HepG2 (cell line): ENCODE data around the gene SLC15A2. TPM values are rescaled to one million over a fixed set of nuclear protein-coding genes. Genes with fewer than 3 reads are reported as not detected.

ENCODE experiments used
- ATAC-seq: fragments of 200-7000 bp; cut with Tn5 transposase; 3 replicates; pipeline ENCODE4 v1.9.1; 2020; ENCODE audit warnings: mild to moderate bottlenecking, moderate library complexity
- BruUV-seq: library from RNA; stranded (reverse); fragments of 400-500 nt; replicated peaks from 2 replicates; lab custom pipeline; 2021; lab: Mats Ljungman, UMichigan
- CTCF ChIA-PET: fragments of 300-600 bp; formaldehyde crosslinking; extraction: SDS; loops from one replicate; lab custom pipeline; 2021; ENCODE audit warnings: low total read pairs, inconsistent platforms, low intra/inter-chr PET ratio; lab: Yijun Ruan, JAX
- POLR2A ChIA-PET: fragments of 350-600 bp; sonication (Branson Sonifier 250); formaldehyde crosslinking; loops from one replicate; lab custom pipeline; 2020; ENCODE audit warnings: antibody characterized with exemption, inconsistent platforms; lab: Yijun Ruan, JAX
- DNase-seq: peaks from one replicate; pipeline ENCODE4 v3.0.0-alpha.2; 2015; ENCODE audit warnings: low spot score
- FAIRE-seq: peaks from 3 replicates; lab custom pipeline; 2011; peaks lifted over from hg19 to GRCh38; lab: Jason Lieb, UNC
- H2AFZ ChIP-seq: one replicate; pipeline ENCODE4 v1.6.1; 2011; ENCODE audit warnings: low read length, inconsistent platforms
- H3K27ac ChIP-seq: fragments of 300-600 bp; 3 replicates; pipeline ENCODE4 v1.8.0; 2011; ENCODE audit warnings: mixed run types, mild to moderate bottlenecking, mixed read lengths, low read length, inconsistent platforms; ENCODE audit not compliant: insufficient read depth; ENCODE audit errors: extremely low read length
- H3K27me3 ChIP-seq, 2 experiments: fragments of 200-600 bp in 1 of 2; 2 replicates in 1 of 2; 3 replicates in 1 of 2; pipeline versions ENCODE4 v1.6.0 to v1.8.0; 2011; ENCODE audit warnings: low read length in 2 of 2, mild to moderate bottlenecking in 2 of 2, moderate library complexity in 2 of 2, inconsistent platforms in 1 of 2; ENCODE audit not compliant: insufficient read depth in 2 of 2, control insufficient read depth in 1 of 2
- H3K36me3 ChIP-seq, 2 experiments: fragments of 200-600 bp in 1 of 2; replicated peaks in 1 of 2; 2 replicates in 1 of 2; 3 replicates in 1 of 2; pipeline versions ENCODE4 v1.5.1 to v1.8.0; 2011; ENCODE audit warnings: low read length in 2 of 2, inconsistent platforms in 1 of 2; ENCODE audit not compliant: insufficient read depth in 2 of 2, control insufficient read depth in 1 of 2
- H3K4me1 ChIP-seq: 2 replicates; pipeline ENCODE4 v1.5.1; 2012; ENCODE audit warnings: low read length, inconsistent platforms; ENCODE audit not compliant: insufficient read depth
- H3K4me2 ChIP-seq: 2 replicates; pipeline ENCODE4 v1.6.0; 2011; ENCODE audit warnings: low read depth, low read length, inconsistent platforms
- H3K4me3 ChIP-seq, 3 experiments: fragments of 200-600 bp in 1 of 3; sonication (generic), shearing (Covaris generic) in 1 of 3; replicated peaks in 1 of 3; 2 replicates each; pipeline ENCODE4 v1.5.1; 2011 to 2016; ENCODE audit warnings: low read length in 3 of 3, inconsistent platforms in 2 of 3, low read depth in 2 of 3, mild to moderate bottlenecking in 2 of 3, control low read depth in 1 of 3, mixed read lengths in 1 of 3; ENCODE audit not compliant: insufficient read depth in 1 of 3
- H3K79me2 ChIP-seq: one replicate; pipeline ENCODE4 v1.6.1; 2011; ENCODE audit warnings: low read length, inconsistent platforms; ENCODE audit not compliant: insufficient read depth
- H3K9ac ChIP-seq: 2 replicates; pipeline ENCODE4 v1.6.0; 2011; ENCODE audit warnings: mild to moderate bottlenecking, low read depth, low read length, inconsistent platforms; ENCODE audit not compliant: insufficient read depth
- H3K9me3 ChIP-seq: 2 replicates; pipeline ENCODE4 v1.5.1; 2012; ENCODE audit warnings: mild to moderate bottlenecking, low read length
- H4K20me1 ChIP-seq: 2 replicates; pipeline ENCODE4 v1.6.0; 2011; ENCODE audit warnings: inconsistent platforms, mild to moderate bottlenecking, low read length, moderate library complexity; ENCODE audit not compliant: insufficient read depth
- FOXK2 ChIP-seq: fragments of 450-650 bp; IDR thresholded peaks from 2 replicates; pipeline ENCODE4 v1.6.1; 2016
- GPN1 ChIP-seq: sonication (generic); formaldehyde crosslinking; IDR thresholded peaks from 2 replicates; pipeline ENCODE4 v1.5.1; 2020; ENCODE audit warnings: missing genetic modification reagents, borderline replicate concordance
- HNRNPH1 ChIP-seq: fragments of 200-400 bp; formaldehyde crosslinking; optimal IDR thresholded peaks from 2 replicates; pipeline ENCODE3; 2017; ENCODE audit warnings: mild to moderate bottlenecking, low read depth, low read length
- ISX ChIP-seq: sonication (generic); formaldehyde crosslinking; conservative IDR thresholded peaks from 2 replicates; pipeline ENCODE4 v1.5.0; 2020; ENCODE audit warnings: missing genetic modification reagents
- ZNF124 ChIP-seq: sonication (generic); formaldehyde crosslinking; IDR thresholded peaks from 2 replicates; pipeline ENCODE4 v1.4.0; 2020; ENCODE audit warnings: missing genetic modification reagents
- ZNF225 ChIP-seq: sonication (generic); formaldehyde crosslinking; IDR thresholded peaks from 2 replicates; pipeline ENCODE4 v1.4.0; 2020; ENCODE audit warnings: mild to moderate bottlenecking, missing genetic modification reagents
- ZSCAN29 ChIP-seq: sonication (generic); formaldehyde crosslinking; conservative IDR thresholded peaks from 2 replicates; pipeline ENCODE4 v1.4.0; 2020; ENCODE audit warnings: mild to moderate bottlenecking, missing genetic modification reagents
- WGBS: methylation state at CpG from one replicate; pipeline ENCODE4 v1.1.6; 2017; ENCODE audit warnings: low lambda C conversion rate; 5-methylcytosine and 5-hydroxymethylcytosine counted together
- in situ Hi-C: cut with HindIII; loops from 2 replicates; pipeline ENCODE4 v1.10.0; 2017; ENCODE audit warnings: low pct_unique_long_range_greater_than_20kb; ENCODE audit not compliant: extremely low pct_ligation_motif_present
- intact Hi-C: fragments of 100-400 bp; cut with micrococcal nuclease; formaldehyde crosslinking; loops from one replicate; pipeline ENCODE4 v1.10.0; 2022; ENCODE audit not compliant: unreplicated experiment
- polyA plus RNA-seq, 8 experiments: library from polyadenylated mRNA; depleted of rRNA in 3 of 8; stranded (reverse) in 7 of 8; unstranded in 1 of 8; fragments of >200 nt; fragmentation: Illumina TruSeq in 4 of 8; extraction: Trizol in 4 of 8; gene quantifications; 2 replicates each; pipeline versions ENCODE4 v1.2.1 to v1.2.3, GENCODE V29; 2011 to 2016; ENCODE audit warnings: low read depth in 4 of 8, missing spikeins in 1 of 8, mixed read lengths in 1 of 8; ENCODE audit not compliant: insufficient read depth in 1 of 8
- total RNA-seq, 5 experiments: library from RNA; depleted of rRNA; stranded (reverse); fragments of >200 nt; fragmentation: Illumina TruSeq; extraction: Trizol; gene quantifications; 2 replicates each; pipeline ENCODE4 v1.2.3, GENCODE V29; 2016; ENCODE audit warnings: low read depth in 1 of 5
- TF ChIP-seq, protein P1 (sequence below): IDR thresholded peaks from 2 replicates; pipeline ENCODE4 v1.6.1; 2016; ENCODE audit warnings: low read depth, control low read depth
- TF ChIP-seq, protein P2 (sequence below): sonication (generic); formaldehyde crosslinking; IDR thresholded peaks from 2 replicates; pipeline ENCODE4 v1.4.0; 2020; ENCODE audit warnings: mild to moderate bottlenecking, low read depth, missing genetic modification reagents
- TF ChIP-seq, protein P3 (sequence below): sonication (generic); formaldehyde crosslinking; IDR thresholded peaks from 2 replicates; pipeline ENCODE4 v1.4.0; 2020; ENCODE audit warnings: missing genetic modification reagents
- TF ChIP-seq, protein P4 (sequence below): sonication (generic); formaldehyde crosslinking; IDR thresholded peaks from 2 replicates; pipeline ENCODE4 v1.9.0; 2021; ENCODE audit warnings: missing genetic modification reagents, borderline replicate concordance

SLC15A2 gene
- total and polyA plus RNA-seq, 2 of the 13 experiments (the other 11 are each of a cell fraction or from before 2014, with no cell fraction given): 1.0 to 1.4 TPM

DNA sequence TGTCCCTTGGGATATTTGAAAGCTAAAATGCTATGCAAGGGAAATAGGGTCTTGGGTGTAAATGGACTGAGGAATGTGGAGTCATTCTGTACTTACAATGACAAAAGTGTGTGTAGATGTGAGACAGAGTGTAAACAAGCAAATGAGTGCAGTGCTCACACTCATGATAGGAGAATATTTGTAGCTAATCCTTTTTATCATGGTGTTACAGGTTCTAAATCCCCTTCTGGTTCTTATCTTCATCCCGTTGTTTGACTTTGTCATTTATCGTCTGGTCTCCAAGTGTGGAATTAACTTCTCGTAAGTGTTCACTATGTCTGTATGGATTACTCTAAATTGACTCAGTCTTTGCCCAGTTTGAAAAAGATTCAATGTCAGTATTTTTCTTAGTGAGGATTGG lies 30.5 kb downstream of the SLC15A2 start:
- ATAC-seq (no peak), DNase-seq (no peak), FAIRE-seq (no peak)
- H3K79me2 ChIP-seq: no peaks in the 10 kb centered on the region
- no peak overlapping the region for H3K4me3 ChIP-seq
- TF ChIP-seq GPN1 (CRISPR knock-in tag): no peak
- no peak for TF ChIP-seq FOXK2
- TF ChIP-seq, protein P1, sequence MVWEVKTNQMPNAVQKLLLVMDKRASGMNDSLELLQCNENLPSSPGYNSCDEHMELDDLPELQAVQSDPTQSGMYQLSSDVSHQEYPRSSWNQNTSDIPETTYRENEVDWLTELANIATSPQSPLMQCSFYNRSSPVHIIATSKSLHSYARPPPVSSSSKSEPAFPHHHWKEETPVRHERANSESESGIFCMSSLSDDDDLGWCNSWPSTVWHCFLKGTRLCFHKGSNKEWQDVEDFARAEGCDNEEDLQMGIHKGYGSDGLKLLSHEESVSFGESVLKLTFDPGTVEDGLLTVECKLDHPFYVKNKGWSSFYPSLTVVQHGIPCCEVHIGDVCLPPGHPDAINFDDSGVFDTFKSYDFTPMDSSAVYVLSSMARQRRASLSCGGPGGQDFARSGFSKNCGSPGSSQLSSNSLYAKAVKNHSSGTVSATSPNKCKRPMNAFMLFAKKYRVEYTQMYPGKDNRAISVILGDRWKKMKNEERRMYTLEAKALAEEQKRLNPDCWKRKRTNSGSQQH (CRISPR knock-in tag): no peak
- TF ChIP-seq ZNF225 (CRISPR knock-in tag): no peak
- TF ChIP-seq, protein P2, sequence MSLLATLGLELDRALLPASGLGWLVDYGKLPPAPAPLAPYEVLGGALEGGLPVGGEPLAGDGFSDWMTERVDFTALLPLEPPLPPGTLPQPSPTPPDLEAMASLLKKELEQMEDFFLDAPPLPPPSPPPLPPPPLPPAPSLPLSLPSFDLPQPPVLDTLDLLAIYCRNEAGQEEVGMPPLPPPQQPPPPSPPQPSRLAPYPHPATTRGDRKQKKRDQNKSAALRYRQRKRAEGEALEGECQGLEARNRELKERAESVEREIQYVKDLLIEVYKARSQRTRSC: no peak
- no TSS peak for BruUV-seq
- H2AFZ ChIP-seq: no peak overlapping the region
- H3K36me3 ChIP-seq: no peaks in the 10 kb centered on the region
- CTCF ChIA-PET: no interaction called here
- no peaks in the 10 kb centered on the region for H3K4me1 ChIP-seq
- H3K9me3 ChIP-seq: no peaks in the 10 kb centered on the region
- no peaks in the 10 kb centered on the region for H3K27me3 ChIP-seq
- H3K27ac ChIP-seq: no peak overlapping the region
- no peaks in the 10 kb centered on the region for H4K20me1 ChIP-seq
- in situ Hi-C loops: no loop called here
- H3K4me2 ChIP-seq: no peak overlapping the region
- H3K9ac ChIP-seq: no peak overlapping the region
- WGBS: 91% methylated on average over 3 of the region's 3 CpGs
- POLR2A ChIA-PET: no interaction called here
- intact Hi-C loops: no loop called here

DNA sequence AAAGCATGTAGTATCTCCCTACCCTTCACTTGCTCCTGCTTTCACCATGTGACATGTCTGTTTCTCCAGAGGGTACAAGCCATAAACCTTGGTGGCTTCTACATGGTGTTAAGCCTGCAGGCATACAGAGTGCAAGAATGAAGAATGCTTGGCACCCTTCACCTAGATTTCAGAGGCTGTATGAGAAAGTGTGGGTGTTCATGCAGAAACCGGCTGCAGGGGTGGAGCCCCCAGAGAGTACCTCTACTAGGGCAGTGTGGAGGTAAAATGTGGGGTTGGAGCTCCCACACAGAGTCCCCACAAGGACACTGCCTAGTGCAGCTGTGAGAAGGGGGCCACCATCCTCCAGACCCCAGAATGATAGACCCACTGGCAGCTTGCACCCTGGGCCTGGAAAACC lies 32.2 kb downstream of the SLC15A2 start:
- no peaks in the 10 kb centered on the region for H3K79me2 ChIP-seq
- TF ChIP-seq, protein P3, sequence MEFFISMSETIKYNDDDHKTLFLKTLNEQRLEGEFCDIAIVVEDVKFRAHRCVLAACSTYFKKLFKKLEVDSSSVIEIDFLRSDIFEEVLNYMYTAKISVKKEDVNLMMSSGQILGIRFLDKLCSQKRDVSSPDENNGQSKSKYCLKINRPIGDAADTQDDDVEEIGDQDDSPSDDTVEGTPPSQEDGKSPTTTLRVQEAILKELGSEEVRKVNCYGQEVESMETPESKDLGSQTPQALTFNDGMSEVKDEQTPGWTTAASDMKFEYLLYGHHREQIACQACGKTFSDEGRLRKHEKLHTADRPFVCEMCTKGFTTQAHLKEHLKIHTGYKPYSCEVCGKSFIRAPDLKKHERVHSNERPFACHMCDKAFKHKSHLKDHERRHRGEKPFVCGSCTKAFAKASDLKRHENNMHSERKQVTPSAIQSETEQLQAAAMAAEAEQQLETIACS (CRISPR knock-in tag): no peak
- TF ChIP-seq, protein P4, sequence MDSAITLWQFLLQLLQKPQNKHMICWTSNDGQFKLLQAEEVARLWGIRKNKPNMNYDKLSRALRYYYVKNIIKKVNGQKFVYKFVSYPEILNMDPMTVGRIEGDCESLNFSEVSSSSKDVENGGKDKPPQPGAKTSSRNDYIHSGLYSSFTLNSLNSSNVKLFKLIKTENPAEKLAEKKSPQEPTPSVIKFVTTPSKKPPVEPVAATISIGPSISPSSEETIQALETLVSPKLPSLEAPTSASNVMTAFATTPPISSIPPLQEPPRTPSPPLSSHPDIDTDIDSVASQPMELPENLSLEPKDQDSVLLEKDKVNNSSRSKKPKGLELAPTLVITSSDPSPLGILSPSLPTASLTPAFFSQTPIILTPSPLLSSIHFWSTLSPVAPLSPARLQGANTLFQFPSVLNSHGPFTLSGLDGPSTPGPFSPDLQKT (CRISPR knock-in tag): no peak
- TF ChIP-seq HNRNPH1 (no peak), ZNF225 (CRISPR knock-in tag) (no peak), ISX (CRISPR knock-in tag) (no peak), ZNF124 (CRISPR knock-in tag) (no peak), ZSCAN29 (CRISPR knock-in tag) (no peak)
- H3K4me2 ChIP-seq: no peak overlapping the region
- H3K36me3 ChIP-seq: no peaks in the 10 kb centered on the region
- intact Hi-C loops (no loop called here), in situ Hi-C loops (no loop called here)
- ATAC-seq: no peak
- WGBS: no CpG with 5 or more reads among the region's 1 CpG
- POLR2A ChIA-PET: no interaction called here
- H3K27ac ChIP-seq: no peak overlapping the region
- H3K9ac ChIP-seq: no peak overlapping the region
- FAIRE-seq: no peak
- CTCF ChIA-PET: no interaction called here
- no peaks in the 10 kb centered on the region for H3K4me1 ChIP-seq
- H2AFZ ChIP-seq: no peak overlapping the region
- no peak overlapping the region for H3K4me3 ChIP-seq
- no TSS peak for BruUV-seq
- no peaks in the 10 kb centered on the region for H4K20me1 ChIP-seq
- H3K27me3 ChIP-seq: no peaks in the 10 kb centered on the region
- DNase-seq: no peak
- H3K9me3 ChIP-seq: no peaks in the 10 kb centered on the region
